ENCODE results near the gene IGSF8.

DNA sequence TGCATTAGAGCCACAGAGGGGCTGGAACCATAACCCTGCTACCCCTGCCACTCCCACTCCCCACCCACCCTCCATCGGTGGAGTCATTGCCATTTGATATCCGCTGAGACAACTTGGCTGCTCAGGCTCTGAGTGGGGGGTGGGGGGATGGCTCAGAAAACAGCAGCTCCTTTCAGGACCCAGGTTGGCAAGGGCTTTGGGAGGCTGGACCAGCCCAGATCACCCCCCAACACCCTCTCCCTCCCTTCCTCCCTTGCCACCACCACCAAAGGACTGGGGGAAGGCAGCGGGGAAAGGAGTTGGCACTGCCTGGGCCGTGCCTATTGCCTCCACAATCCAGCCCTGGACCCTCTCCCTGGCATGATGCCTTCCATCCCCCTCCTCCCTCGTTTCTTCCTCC, 30.2 kb downstream of the IGSF8 start:
- TF ChIP-seq, protein P1, sequence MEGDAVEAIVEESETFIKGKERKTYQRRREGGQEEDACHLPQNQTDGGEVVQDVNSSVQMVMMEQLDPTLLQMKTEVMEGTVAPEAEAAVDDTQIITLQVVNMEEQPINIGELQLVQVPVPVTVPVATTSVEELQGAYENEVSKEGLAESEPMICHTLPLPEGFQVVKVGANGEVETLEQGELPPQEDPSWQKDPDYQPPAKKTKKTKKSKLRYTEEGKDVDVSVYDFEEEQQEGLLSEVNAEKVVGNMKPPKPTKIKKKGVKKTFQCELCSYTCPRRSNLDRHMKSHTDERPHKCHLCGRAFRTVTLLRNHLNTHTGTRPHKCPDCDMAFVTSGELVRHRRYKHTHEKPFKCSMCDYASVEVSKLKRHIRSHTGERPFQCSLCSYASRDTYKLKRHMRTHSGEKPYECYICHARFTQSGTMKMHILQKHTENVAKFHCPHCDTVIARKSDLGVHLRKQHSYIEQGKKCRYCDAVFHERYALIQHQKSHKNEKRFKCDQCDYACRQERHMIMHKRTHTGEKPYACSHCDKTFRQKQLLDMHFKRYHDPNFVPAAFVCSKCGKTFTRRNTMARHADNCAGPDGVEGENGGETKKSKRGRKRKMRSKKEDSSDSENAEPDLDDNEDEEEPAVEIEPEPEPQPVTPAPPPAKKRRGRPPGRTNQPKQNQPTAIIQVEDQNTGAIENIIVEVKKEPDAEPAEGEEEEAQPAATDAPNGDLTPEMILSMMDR (IDR thresholded peaks at IDR 0.05): no peak
- no peak for TF ChIP-seq POLR2A (IDR thresholded peaks at IDR 0.05)

All from thyroid gland (tissue), 4 donors.